Skin of body (tissue), 2 donors: Measurements from ENCODE around the gene RGSL1. TPM values are rescaled to one million over a fixed set of nuclear protein-coding genes. Genes with fewer than 3 reads are reported as not detected.

Experiments used
- DNase-seq: peaks from one replicate; lab custom pipeline; 2025; lab: John Stamatoyannopoulos, UW
- total RNA-seq: library from RNA; depleted of rRNA; stranded (reverse); fragments of >200 nt; gene quantifications from one replicate; pipeline ENCODE4 v1.2.3, GENCODE V29; 2014

Gene RGSL1
- total RNA-seq, 1 donor from 2014 or later: not detected

GRCh38 chr1:182533896-182534295, 84.0 kb downstream of the RGSL1 start:
- DNase-seq: no peak

- DNase-seq: no peak
Observed at GRCh38 chr1:182549346-182549745, 99.4 kb downstream of the RGSL1 start.

GRCh38 chr1:182549811-182550210, 99.9 kb downstream of the RGSL1 start:
- no peak for DNase-seq

GRCh38 chr1:182552527-182552926, 102.6 kb downstream of the RGSL1 start:
- no peak for DNase-seq

GRCh38 chr1:182555493-182555892, 105.5 kb downstream of the RGSL1 start:
- DNase-seq: no peak

- no peak for DNase-seq
Observed at GRCh38 chr1:182556279-182556678, 106.3 kb downstream of the RGSL1 start.

GRCh38 chr1:182560392-182560984, 110.5 kb downstream of the RGSL1 start:
- DNase-seq: no peak

GRCh38 chr1:182561456-182561855, 111.5 kb downstream of the RGSL1 start:
- DNase-seq: no peak

GRCh38 chr1:182563095-182563494, 113.1 kb downstream of the RGSL1 start:
- DNase-seq: no peak

- DNase-seq: no peak
Observed at GRCh38 chr1:182564406-182565004, 114.6 kb downstream of the RGSL1 start.

GRCh38 chr1:182565537-182565936, 115.6 kb downstream of the RGSL1 start:
- DNase-seq: no peak

- no peak for DNase-seq
Observed at GRCh38 chr1:182567629-182568028, 117.7 kb downstream of the RGSL1 start.

- DNase-seq: no peak
Observed at GRCh38 chr1:182568647-182569284, 118.8 kb downstream of the RGSL1 start.

- DNase-seq: no peak
Observed at GRCh38 chr1:182569939-182570610, 120.1 kb downstream of the RGSL1 start.

- no peak for DNase-seq
Observed at GRCh38 chr1:182570611-182570970, 120.6 kb downstream of the RGSL1 start.

GRCh38 chr1:182574156-182574555, 124.2 kb downstream of the RGSL1 start:
- no peak for DNase-seq

- no peak for DNase-seq
Observed at GRCh38 chr1:182575540-182576149, 125.7 kb downstream of the RGSL1 start.

- DNase-seq: no peak
Observed at GRCh38 chr1:182580736-182581135, 130.8 kb downstream of the RGSL1 start.

- DNase-seq: no peak
Observed at GRCh38 chr1:182584746-182585145, 134.8 kb downstream of the RGSL1 start.

GRCh38 chr1:182586380-182586779, 136.4 kb downstream of the RGSL1 start:
- DNase-seq: no peak

- DNase-seq: no peak
Observed at GRCh38 chr1:182587093-182587492, 137.1 kb downstream of the RGSL1 start.
